CD14-positive monocyte (primary cell): ENCODE measurements around the gene MAPRE2. TPM values are rescaled to one million over a fixed set of nuclear protein-coding genes. Genes with fewer than 3 reads are reported as not detected.

Experiments
- DNase-seq, 3 donors: peaks; one replicate each; pipeline ENCODE4 v3.0.0-alpha.2; 2011 to 2022
- H2AFZ ChIP-seq: 2 replicates; pipeline ENCODE4 v1.6.0; 2012; ENCODE audit warnings: mild to moderate bottlenecking, low read depth, low read length, inconsistent platforms; ENCODE audit not compliant: insufficient read depth, poor library complexity, severe bottlenecking
- H3K27ac ChIP-seq, 2 donors: 1 replicate in 1 of 2; 2 replicates in 1 of 2; pipeline ENCODE4 v1.5.1; 2012 to 2013; ENCODE audit warnings: low read length in 2 of 2, control low read depth in 1 of 2, inconsistent platforms in 1 of 2, low read depth in 1 of 2, mild to moderate bottlenecking in 1 of 2
- H3K27me3 ChIP-seq, 2 donors: one replicate each; pipeline versions ENCODE4 v1.6.0 to v1.6.1; 2011 to 2013; ENCODE audit warnings: low read length in 2 of 2; ENCODE audit not compliant: control insufficient read depth in 2 of 2, insufficient read depth in 2 of 2
- H3K36me3 ChIP-seq, 2 donors: replicated peaks in 1 of 2; 1 replicate in 1 of 2; 2 replicates in 1 of 2; pipeline versions ENCODE4 v1.5.1 to v1.6.1; 2012 to 2013; ENCODE audit warnings: low read length in 2 of 2, control low read depth in 1 of 2, inconsistent platforms in 1 of 2, mild to moderate bottlenecking in 1 of 2; ENCODE audit not compliant: insufficient read depth in 2 of 2, control insufficient read depth in 1 of 2
- H3K4me1 ChIP-seq, 2 donors: 1 replicate in 1 of 2; 2 replicates in 1 of 2; pipeline versions ENCODE4 v1.5.1 to v1.6.1; 2012 to 2013; ENCODE audit warnings: low read length in 2 of 2, control low read depth in 1 of 2, inconsistent platforms in 1 of 2, mild to moderate bottlenecking in 1 of 2, moderate library complexity in 1 of 2; ENCODE audit not compliant: insufficient read depth in 2 of 2, control insufficient read depth in 1 of 2
- H3K4me2 ChIP-seq: replicated peaks from 2 replicates; pipeline ENCODE3; 2012; ENCODE audit warnings: low read length, moderate library complexity, mild to moderate bottlenecking; ENCODE audit not compliant: poor library complexity, severe bottlenecking; ENCODE audit errors: extremely low read depth
- H3K4me3 ChIP-seq, 3 experiments: fragments of 200-600 bp in 1 of 3; sonication (generic) in 1 of 3; replicated peaks in 1 of 3; 1 replicate in 2 of 3; 2 replicates in 1 of 3; pipeline ENCODE4 v1.5.1; 2011 to 2013; ENCODE audit warnings: low read length in 3 of 3, mild to moderate bottlenecking in 3 of 3, control low read depth in 2 of 3, low read depth in 2 of 3, inconsistent platforms in 1 of 3, moderate library complexity in 1 of 3
- H3K79me2 ChIP-seq: 2 replicates; pipeline ENCODE4 v1.6.0; 2012; ENCODE audit warnings: mild to moderate bottlenecking, control low read depth, inconsistent platforms, low read length, moderate library complexity; ENCODE audit not compliant: insufficient read depth
- H3K9ac ChIP-seq: 2 replicates; pipeline ENCODE4 v1.6.0; 2017; ENCODE audit warnings: low read length, mild to moderate bottlenecking; ENCODE audit not compliant: insufficient read depth, poor library complexity, severe bottlenecking
- H3K9me3 ChIP-seq, 2 donors: replicated peaks in 1 of 2; 1 replicate in 1 of 2; 2 replicates in 1 of 2; pipeline versions ENCODE4 v1.5.1 to v1.6.1; 2012 to 2013; ENCODE audit warnings: low read length in 2 of 2, control low read depth in 1 of 2; ENCODE audit not compliant: control insufficient read depth in 1 of 2, insufficient read depth in 1 of 2
- H4K20me1 ChIP-seq: 2 replicates; pipeline ENCODE4 v1.6.0; 2012; ENCODE audit warnings: mild to moderate bottlenecking, low read length, control low read depth, moderate library complexity; ENCODE audit not compliant: insufficient read depth
- H3K27ac Mint-ChIP-seq, 7 donors: one replicate each; pipeline ENCODE4 v1.8.0; 2020; ENCODE audit warnings: mild to moderate bottlenecking in 7 of 7, mixed read lengths in 7 of 7, moderate library complexity in 6 of 7, inconsistent platforms in 2 of 7
- H3K27me3 Mint-ChIP-seq, 3 donors: one replicate each; pipeline ENCODE4 v1.8.0; 2021 to 2022; ENCODE audit warnings: low read depth in 3 of 3, mild to moderate bottlenecking in 3 of 3, mixed read lengths in 3 of 3, moderate library complexity in 3 of 3, inconsistent platforms in 1 of 3
- H3K36me3 Mint-ChIP-seq, 2 donors: one replicate each; pipeline ENCODE4 v1.8.0; 2020; ENCODE audit warnings: mixed read lengths in 2 of 2, inconsistent platforms in 1 of 2, mild to moderate bottlenecking in 1 of 2
- H3K4me1 Mint-ChIP-seq: one replicate; pipeline ENCODE4 v1.8.0; 2020; ENCODE audit warnings: mild to moderate bottlenecking, mixed read lengths
- H3K4me3 Mint-ChIP-seq, 2 donors: one replicate each; pipeline ENCODE4 v1.8.0; 2020; ENCODE audit warnings: mild to moderate bottlenecking in 2 of 2, mixed read lengths in 2 of 2, moderate library complexity in 1 of 2
- H3K9me3 Mint-ChIP-seq, 7 donors: one replicate each; pipeline ENCODE4 v1.8.0; 2020 to 2022; ENCODE audit warnings: mixed read lengths in 7 of 7, mild to moderate bottlenecking in 6 of 7, moderate library complexity in 6 of 7, inconsistent platforms in 2 of 7
- WGBS: methylation state at CpG from one replicate; pipeline ENCODE4 v1.1.5; 2013; ENCODE audit warnings: missing lambda C conversion rate; ENCODE audit not compliant: insufficient coverage; 5-methylcytosine and 5-hydroxymethylcytosine counted together
- intact Hi-C, 2 donors: fragments of 100-400 bp; cut with micrococcal nuclease; formaldehyde crosslinking; loops; one replicate each; pipeline versions ENCODE4 v1.15.0 to v1.15.1; 2023
- polyA plus RNA-seq, 3 donors: library from polyadenylated mRNA; depleted of rRNA in 1 of 3; unstranded in 2 of 3; stranded (reverse) in 1 of 3; fragments of 300-500 nt in 2 of 3; fragments of >200 nt in 1 of 3; fragmentation: Illumina TruSeq in 2 of 3; gene quantifications; 1 replicate in 2 of 3; 2 replicates in 1 of 3; pipeline ENCODE4 v1.2.3, GENCODE V29; 2012 to 2021
- TF ChIP-seq, protein P1 (sequence below): fragments of 200-600 bp; IDR thresholded peaks from one replicate; pipeline ENCODE4 v1.8.0; 2022; ENCODE audit warnings: antibody characterized with exemption, mild to moderate bottlenecking

The MAPRE2 gene
- polyA plus RNA-seq, 3 donors, result 22.0 to 48.1 (median 37.1) TPM

DNA sequence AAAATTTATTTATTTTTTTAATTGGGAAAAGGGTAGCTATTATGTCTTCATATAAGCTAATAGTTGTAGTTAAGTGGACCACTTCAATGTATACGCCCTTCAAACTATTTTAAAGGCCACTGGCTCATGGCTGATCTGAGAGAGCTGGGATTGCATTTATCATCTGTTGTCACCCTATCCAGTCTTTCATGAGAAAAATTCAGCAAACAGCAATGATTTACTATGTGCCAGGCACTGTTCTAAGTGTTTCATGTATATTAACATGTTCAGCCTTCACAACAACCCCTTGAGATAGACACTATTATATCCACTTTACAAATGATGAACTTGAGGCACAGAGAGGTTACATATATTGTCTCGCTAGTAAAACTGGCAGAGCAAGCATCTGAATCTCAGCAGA lies 133.5 kb downstream of the MAPRE2 start:
- H3K9me3 ChIP-seq, result no peaks in the 10 kb centered on the region
- intact Hi-C loops, result no loop called here
- Mint-ChIP-seq H3K36me3 (no peaks in the 10 kb centered on the region), H3K4me3 (no peak overlapping the region), H3K27me3 (peaks cover 0 to 2% (median 0%) of the 10 kb centered on the region in 3 donors), H3K27ac (no peak overlapping the region), H3K4me1 (peaks cover 3% of the 10 kb centered on the region), H3K9me3 (peaks cover 0 to 5% (median 3%) of the 10 kb centered on the region in 7 donors)
- H3K27me3 ChIP-seq, result no peaks in the 10 kb centered on the region
- H4K20me1 ChIP-seq, result no peaks in the 10 kb centered on the region
- H2AFZ ChIP-seq, result no peak overlapping the region
- H3K27ac ChIP-seq, result no peak overlapping the region
- H3K9ac ChIP-seq, result no peak overlapping the region
- no peaks in the 10 kb centered on the region for H3K79me2 ChIP-seq
- H3K4me2 ChIP-seq, result no peak overlapping the region
- no CpG with 5 or more reads among the region's 2 CpGs for WGBS
- peaks cover 0 to 9% of the 10 kb centered on the region in 2 donors for H3K4me1 ChIP-seq
- TF ChIP-seq, protein P1, sequence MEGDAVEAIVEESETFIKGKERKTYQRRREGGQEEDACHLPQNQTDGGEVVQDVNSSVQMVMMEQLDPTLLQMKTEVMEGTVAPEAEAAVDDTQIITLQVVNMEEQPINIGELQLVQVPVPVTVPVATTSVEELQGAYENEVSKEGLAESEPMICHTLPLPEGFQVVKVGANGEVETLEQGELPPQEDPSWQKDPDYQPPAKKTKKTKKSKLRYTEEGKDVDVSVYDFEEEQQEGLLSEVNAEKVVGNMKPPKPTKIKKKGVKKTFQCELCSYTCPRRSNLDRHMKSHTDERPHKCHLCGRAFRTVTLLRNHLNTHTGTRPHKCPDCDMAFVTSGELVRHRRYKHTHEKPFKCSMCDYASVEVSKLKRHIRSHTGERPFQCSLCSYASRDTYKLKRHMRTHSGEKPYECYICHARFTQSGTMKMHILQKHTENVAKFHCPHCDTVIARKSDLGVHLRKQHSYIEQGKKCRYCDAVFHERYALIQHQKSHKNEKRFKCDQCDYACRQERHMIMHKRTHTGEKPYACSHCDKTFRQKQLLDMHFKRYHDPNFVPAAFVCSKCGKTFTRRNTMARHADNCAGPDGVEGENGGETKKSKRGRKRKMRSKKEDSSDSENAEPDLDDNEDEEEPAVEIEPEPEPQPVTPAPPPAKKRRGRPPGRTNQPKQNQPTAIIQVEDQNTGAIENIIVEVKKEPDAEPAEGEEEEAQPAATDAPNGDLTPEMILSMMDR, result no peak
- H3K36me3 ChIP-seq, result no peaks in the 10 kb centered on the region
- no peak overlapping the region for H3K4me3 ChIP-seq
- no peak for DNase-seq

DNA sequence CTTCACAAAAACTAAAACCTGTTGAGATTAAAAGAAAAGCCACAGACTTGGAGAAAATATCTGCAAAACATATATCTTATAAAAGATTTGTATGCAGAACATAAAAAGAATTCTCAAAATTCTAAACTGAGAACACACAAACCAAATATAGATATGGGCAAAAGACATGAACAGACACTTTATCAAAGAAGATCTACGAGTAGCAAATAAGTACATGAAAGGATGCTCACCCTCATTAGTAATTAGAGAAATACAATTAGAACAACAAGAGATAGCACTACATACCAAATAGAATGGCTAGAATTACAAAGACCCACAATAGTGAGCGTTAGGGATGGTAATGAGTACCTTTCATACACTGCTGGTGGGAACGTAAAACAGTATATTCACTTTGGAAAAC lies 135.7 kb downstream of the MAPRE2 start:
- H3K9me3 Mint-ChIP-seq, result peaks cover 0 to 5% (median 2%) of the 10 kb centered on the region in 7 donors

More for the DNA sequence above, 135.7 kb downstream of the MAPRE2 start:
- intact Hi-C loops, result no loop called here
- H3K79me2 ChIP-seq, result no peaks in the 10 kb centered on the region
- H4K20me1 ChIP-seq, result no peaks in the 10 kb centered on the region
- Mint-ChIP-seq H3K4me1 (peaks cover 3% of the 10 kb centered on the region), H3K36me3 (no peaks in the 10 kb centered on the region), H3K4me3 (no peak overlapping the region), H3K27ac (no peak overlapping the region), H3K27me3 (peaks cover 0 to 2% (median 1%) of the 10 kb centered on the region in 3 donors)
- no peaks in the 10 kb centered on the region for H3K9me3 ChIP-seq
- H3K9ac ChIP-seq, result no peak overlapping the region
- H2AFZ ChIP-seq, result no peak overlapping the region
- no CpG with 5 or more reads among the region's 3 CpGs for WGBS
- peaks cover 4 to 9% of the 10 kb centered on the region in 2 donors for H3K4me1 ChIP-seq
- H3K27me3 ChIP-seq, result no peaks in the 10 kb centered on the region
- DNase-seq, result no peak
- TF ChIP-seq, protein P1, result no peak
- no peaks in the 10 kb centered on the region for H3K36me3 ChIP-seq
- H3K4me2 ChIP-seq, result no peak overlapping the region
- H3K27ac ChIP-seq, result no peak overlapping the region
- no peak overlapping the region for H3K4me3 ChIP-seq
